ENCODE measurements around the gene GPC6. TPM values are rescaled to one million over a fixed set of nuclear protein-coding genes. Genes with fewer than 3 reads are reported as not detected.

The GPC6 gene
- total and polyA plus RNA-seq, 2 experiments from 2014 or later: 14.4 to 43.3 TPM

- peaks cover 12% of the 10 kb centered on the region for H3K4me1 ChIP-seq (ENCODE audit: low read depth)
- no peaks in the 10 kb centered on the region for H3K36me3 ChIP-seq
- no peaks in the 10 kb centered on the region for H3K27me3 ChIP-seq
- TF ChIP-seq CTCF (IDR thresholded peaks at IDR 0.05; ENCODE audit: low read depth, low read length): no peak
- no peak overlapping the region for H3K4me3 ChIP-seq
- peak in 1 of 2 donors; percentile 41 for DNase-seq (ENCODE audit: low read depth in 1 of 2, low spot score in 1 of 2)
- no peak overlapping the region for H3K27ac ChIP-seq
- H3K9me3 ChIP-seq (ENCODE audit: low read depth): no peaks in the 10 kb centered on the region
Observed at GRCh38 chr13:93758575-93758974, 532.0 kb downstream of the GPC6 start.

DNA sequence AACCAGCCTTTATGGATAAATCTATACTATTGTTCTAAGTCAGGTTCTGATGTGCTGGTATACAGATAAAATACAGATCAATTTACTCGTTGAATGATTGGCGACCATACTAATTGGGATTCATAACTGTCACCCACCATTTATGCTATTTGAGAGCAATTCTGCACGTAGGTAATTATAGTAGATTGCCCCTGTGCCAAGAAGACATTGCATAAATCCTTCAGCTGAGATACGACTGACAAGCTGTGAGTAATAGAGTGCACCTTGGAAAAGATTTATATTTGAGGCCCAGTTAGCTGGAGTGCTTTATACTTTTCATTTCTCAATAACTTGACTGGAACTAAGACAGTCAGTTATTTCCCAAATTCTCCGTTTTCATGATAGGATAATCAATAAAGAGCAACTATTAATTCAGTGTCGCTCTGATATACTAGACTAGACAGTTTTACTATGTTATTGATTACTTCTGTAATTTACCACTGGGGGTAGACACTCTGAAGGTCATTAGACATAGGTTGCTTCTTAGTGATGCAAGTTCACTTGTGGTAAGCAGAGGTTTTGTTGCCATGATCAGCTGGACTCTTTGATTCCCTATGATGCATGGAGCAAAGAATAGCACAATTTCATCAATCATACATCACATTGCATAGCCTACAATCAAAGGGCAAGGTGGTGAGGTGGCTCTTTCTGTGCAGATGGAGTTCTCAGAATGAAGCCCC is 536.3 kb downstream of the GPC6 start:
- Histone ChIP-seq H3K27ac (no peak overlapping the region), H3K4me3 (no peak overlapping the region), H3K36me3 (no peaks in the 10 kb centered on the region), H3K9me3 (ENCODE audit: low read depth) (no peaks in the 10 kb centered on the region), H3K27me3 (no peaks in the 10 kb centered on the region), H3K4me1 (ENCODE audit: low read depth) (peaks cover 16% of the 10 kb centered on the region)
- no peak for TF ChIP-seq CTCF (IDR thresholded peaks at IDR 0.05; ENCODE audit: low read depth, low read length)
- DNase-seq (ENCODE audit: low read depth in 1 of 2, low spot score in 1 of 2): no peak

- no peaks in the 10 kb centered on the region for H3K9me3 ChIP-seq (ENCODE audit: low read depth)
- no peak for DNase-seq (ENCODE audit: low read depth in 1 of 2, low spot score in 1 of 2)
- TF ChIP-seq CTCF (IDR thresholded peaks at IDR 0.05; ENCODE audit: low read depth, low read length): no peak
Observed at GRCh38 chr13:93765062-93765461, 538.5 kb downstream of the GPC6 start.

GRCh38 chr13:93765811-93766210 is 539.2 kb downstream of the GPC6 start:
- H3K27ac ChIP-seq: no peak overlapping the region
- no peak overlapping the region for H3K4me3 ChIP-seq
- no peak for DNase-seq (ENCODE audit: low read depth in 1 of 2, low spot score in 1 of 2)
- H3K27me3 ChIP-seq: no peaks in the 10 kb centered on the region
- H3K9me3 ChIP-seq (ENCODE audit: low read depth): no peaks in the 10 kb centered on the region
- H3K4me1 ChIP-seq (ENCODE audit: low read depth): peaks cover 41% of the 10 kb centered on the region
- no peaks in the 10 kb centered on the region for H3K36me3 ChIP-seq
- TF ChIP-seq CTCF (IDR thresholded peaks at IDR 0.05; ENCODE audit: low read depth, low read length): no peak

More at GRCh38 chr13:93765062-93765461, 538.5 kb downstream of the GPC6 start:
- Histone ChIP-seq H3K36me3 (no peaks in the 10 kb centered on the region), H3K4me3 (no peak overlapping the region), H3K4me1 (ENCODE audit: low read depth) (peaks cover 33% of the 10 kb centered on the region), H3K27me3 (no peaks in the 10 kb centered on the region), H3K27ac (no peak overlapping the region)

- no peak for DNase-seq (ENCODE audit: low read depth in 1 of 2, low spot score in 1 of 2)
- Histone ChIP-seq H3K9me3 (ENCODE audit: low read depth) (no peaks in the 10 kb centered on the region), H3K36me3 (no peaks in the 10 kb centered on the region), H3K27me3 (no peaks in the 10 kb centered on the region), H3K4me3 (no peak overlapping the region), H3K27ac (peak overlapping the region; percentile 51), H3K4me1 (ENCODE audit: low read depth) (peaks cover 46% of the 10 kb centered on the region)
- no peak for TF ChIP-seq CTCF (IDR thresholded peaks at IDR 0.05; ENCODE audit: low read depth, low read length)
Observed at GRCh38 chr13:93766719-93767118, 540.1 kb downstream of the GPC6 start.
